HG03442 (cell line): ENCODE results near the gene SHFL.

Experiments
- ATAC-seq: cut with Tn5 transposase; IDR thresholded peaks from one replicate; pipeline ENCODE4 v1.9.1; 2021; ENCODE audit warnings: mild to moderate bottlenecking, moderate library complexity; ENCODE audit not compliant: unreplicated experiment

SHFL gene

GRCh38 chr19:10107817-10108367 is 21.8 kb downstream of the SHFL start:
- ATAC-seq, result no peak

DNA sequence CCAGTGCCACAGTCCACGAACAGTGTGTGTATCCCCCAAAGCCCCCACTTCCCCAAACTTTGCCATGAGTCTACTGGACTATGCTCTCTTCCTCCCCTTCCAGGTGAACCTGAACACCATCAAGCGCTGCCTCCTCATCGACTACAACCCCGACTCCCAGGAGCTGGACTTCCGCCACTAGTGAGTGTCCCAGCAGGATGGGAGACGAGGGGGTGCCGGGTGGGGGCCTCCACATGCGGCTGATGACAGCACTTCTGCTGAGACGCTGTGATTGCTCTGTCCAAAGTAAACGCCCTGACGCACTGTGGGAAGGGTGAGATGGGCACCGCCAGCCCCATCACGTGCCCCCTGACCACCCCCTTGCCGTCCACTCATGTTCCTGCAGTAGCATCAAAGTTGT is 23.4 kb downstream of the SHFL start:
- no peak for ATAC-seq

GRCh38 chr19:10110076-10110971 is 24.2 kb downstream of the SHFL start:
- no peak for ATAC-seq

DNA sequence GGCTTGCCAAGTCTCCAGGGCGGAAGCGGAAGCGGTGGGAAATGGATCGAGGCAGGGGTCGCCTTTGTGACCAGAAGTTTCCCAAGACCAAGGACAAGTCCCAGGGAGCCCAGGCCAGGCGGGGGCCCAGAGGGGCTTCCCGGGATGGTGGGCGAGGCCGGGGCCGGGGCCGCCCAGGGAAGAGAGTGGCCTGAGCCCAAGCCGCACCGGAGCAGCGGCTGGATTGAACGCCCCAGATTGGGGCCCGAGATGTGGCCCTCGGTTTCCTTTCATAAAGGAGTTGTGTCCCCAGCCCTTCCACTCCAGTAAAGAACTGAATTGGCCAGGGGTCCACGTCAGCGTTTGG is 24.8 kb downstream of the SHFL start:
- no peak for ATAC-seq

GRCh38 chr19:10111405-10111811 is 25.3 kb downstream of the SHFL start, which contains the start of gene P2RY11:
TSS of gene P2RY11 (plus strand) at chr19:10111693. CDS start at chr19:10111722, 29 bp downstream.
- ATAC-seq, result no peak

GRCh38 chr19:10112037-10112761 is 26.1 kb downstream of the SHFL start:
- no peak for ATAC-seq

GRCh38 chr19:10112895-10113591 is 26.9 kb downstream of the SHFL start:
- no peak for ATAC-seq

DNA sequence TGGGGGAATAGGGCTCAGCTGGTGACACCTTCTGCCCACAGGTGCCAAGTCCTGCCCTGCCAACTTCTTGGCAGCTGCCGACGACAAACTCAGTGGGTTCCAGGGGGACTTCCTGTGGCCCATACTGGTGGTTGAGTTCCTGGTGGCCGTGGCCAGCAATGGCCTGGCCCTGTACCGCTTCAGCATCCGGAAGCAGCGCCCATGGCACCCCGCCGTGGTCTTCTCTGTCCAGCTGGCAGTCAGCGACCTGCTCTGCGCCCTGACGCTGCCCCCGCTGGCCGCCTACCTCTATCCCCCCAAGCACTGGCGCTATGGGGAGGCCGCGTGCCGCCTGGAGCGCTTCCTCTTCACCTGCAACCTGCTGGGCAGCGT is 27.5 kb downstream of the SHFL start:
- ATAC-seq, result no peak

DNA sequence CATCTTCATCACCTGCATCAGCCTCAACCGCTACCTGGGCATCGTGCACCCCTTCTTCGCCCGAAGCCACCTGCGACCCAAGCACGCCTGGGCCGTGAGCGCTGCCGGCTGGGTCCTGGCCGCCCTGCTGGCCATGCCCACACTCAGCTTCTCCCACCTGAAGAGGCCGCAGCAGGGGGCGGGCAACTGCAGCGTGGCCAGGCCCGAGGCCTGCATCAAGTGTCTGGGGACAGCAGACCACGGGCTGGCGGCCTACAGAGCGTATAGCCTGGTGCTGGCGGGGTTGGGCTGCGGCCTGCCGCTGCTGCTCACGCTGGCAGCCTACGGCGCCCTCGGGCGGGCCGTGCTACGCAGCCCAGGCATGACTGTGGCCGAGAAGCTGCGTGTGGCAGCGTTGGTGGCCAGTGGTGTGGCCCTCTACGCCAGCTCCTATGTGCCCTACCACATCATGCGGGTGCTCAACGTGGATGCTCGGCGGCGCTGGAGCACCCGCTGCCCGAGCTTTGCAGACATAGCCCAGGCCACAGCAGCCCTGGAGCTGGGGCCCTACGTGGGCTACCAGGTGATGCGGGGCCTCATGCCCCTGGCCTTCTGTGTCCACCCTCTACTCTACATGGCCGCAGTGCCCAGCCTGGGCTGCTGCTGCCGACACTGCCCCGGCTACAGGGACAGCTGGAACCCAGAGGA is 28.0 kb downstream of the SHFL start:
- ATAC-seq, result no peak

- ATAC-seq, result no peak
Observed at GRCh38 chr19:10114651-10115391, 28.7 kb downstream of the SHFL start.

DNA sequence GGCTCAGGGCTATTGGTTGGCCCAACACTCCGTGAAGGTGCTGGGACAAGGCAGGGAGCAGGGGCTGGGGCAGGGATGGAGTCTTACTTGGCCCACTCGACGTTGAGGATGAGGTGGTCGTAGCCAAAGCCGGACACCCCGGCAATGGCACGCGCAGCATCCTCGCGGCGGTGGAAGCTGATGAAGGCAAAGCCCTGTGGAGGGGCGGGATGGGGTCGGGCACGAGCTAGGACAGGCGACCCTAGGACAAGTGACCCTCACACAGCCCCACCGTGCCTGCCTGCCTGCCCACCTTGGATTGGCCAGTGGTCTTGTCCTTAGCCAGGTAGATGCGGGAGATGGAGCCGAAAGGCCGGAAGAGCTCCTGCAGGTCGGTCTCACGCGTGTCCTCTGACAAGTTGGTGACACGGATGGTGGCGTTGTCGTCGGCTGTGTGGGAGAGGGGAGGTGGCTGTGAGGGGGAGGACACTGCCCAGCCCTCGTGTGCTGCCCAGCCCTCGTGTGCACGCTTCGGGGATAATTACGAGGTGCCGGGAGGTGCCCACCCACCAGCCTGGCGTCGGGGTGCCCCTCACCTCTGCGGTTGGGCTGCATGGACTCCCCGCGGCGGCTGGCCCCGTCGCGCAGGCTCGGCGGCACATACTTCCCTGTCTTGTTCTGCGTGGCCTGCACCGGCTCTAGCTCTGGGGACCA is 29.4 kb downstream of the SHFL start:
- ATAC-seq, result no peak

GRCh38 chr19:10116085-10116865 is 30.2 kb downstream of the SHFL start:
- no peak for ATAC-seq

DNA sequence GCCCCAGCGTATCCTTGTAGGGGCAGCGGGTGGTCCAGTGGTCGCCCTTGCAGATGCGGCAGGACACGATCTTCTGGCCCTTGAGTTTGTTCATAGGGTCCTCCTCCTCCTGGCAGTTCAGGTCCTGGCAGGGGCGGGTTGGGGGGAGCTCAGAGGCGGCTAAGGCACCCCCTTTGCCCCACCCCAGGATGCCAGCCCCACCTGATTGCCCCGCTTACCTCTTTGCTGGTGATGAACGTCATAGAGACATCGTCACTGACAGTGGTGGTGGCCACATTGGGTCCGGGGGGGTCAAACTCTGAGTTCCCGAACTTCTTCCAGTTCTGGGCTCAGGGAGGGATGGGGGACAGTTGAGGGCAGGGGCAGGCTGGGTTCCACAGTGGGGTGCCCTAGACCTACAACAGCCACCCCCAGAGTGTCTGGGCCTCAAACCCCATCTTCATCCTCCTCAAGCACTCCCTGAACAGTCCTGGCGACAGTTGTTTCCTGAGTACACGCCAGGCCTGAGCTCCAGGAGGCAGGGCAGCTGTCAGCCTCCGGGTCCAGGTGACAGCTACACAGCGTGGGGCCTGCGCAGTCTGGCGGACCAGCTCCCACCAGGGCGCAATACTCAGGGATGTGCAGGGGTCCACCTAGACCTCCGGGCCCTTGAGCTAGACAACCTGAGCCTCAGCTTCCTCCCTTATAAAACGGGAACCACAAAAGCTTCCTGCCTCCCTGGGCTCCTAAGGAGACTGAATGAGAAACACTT is 30.9 kb downstream of the SHFL start:
- ATAC-seq, result no peak

DNA sequence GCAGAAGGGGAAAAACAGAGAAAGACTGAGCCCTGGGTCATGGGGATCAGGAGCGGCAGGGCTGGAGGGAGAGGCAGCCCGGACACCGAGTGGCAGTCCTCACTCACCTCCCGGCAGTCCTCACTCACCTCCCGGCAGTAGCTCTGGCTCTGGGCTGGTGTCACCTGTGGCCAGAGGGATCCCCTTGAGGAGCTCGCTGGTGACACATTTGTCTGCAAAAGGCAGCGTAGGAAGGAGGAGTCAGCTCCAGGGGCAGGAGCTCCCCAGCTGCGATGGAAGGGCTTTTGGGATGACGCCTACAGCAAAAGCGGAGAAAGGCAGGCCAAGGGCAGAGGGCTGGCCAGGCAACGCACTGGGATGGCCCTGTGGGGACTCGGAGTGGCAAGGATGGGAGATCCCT is 32.8 kb downstream of the SHFL start:
- ATAC-seq, result no peak

DNA sequence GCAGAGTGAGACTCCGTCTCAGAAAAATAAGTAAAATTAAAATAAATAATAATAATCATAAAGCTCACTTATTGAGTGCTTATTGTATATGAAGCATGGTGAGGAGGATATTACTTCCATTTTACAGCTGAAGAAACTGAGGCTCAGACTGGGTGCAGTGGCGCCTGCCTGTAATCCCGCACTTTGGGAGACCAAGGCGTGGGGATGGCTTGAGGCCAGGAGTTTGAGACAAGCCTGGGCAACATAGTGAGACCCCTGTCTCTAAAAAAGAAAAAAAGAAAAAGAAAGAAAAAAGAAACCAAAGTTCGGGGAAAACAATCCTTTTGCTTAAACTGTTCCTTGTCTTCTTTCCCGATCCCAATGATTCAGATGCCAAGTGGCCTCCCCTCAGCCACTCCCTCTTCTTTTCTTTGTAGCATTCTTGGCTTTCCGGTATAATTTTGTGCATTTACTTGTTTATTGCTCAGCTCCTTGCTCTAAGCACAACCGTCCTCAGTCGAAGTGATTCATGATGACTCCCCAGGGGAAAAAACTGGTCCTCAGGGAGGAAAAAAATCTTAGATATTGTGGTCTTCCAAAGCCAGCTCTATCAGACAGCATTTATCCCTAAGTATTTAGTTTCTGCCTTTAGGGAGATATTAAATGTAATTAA is 34.5 kb downstream of the SHFL start:
- no peak for ATAC-seq

- no peak for ATAC-seq
Observed at GRCh38 chr19:10122045-10122444, 35.9 kb downstream of the SHFL start.

DNA sequence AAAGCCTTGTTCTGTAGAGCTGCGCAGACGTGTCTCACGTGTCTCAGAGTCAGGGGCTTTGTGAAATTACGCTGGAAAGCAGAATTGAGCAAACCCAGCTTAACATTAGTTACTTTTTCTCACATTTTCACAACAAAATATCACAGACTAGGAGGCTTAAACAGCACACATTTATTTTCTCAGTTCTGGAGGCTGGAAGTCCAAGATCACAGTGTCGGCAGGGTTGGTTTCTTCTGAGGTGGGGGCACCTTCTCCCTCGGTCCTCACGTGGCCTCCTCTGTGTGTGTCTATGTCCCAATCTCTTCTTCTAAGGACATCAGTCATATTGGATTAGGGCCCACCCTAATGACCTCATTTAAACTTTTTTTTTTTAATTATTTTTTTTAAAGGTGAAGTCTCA is 38.3 kb downstream of the SHFL start:
- ATAC-seq, result no peak
